BLaER1 (cell line): ENCODE measurements around the gene GSTT2B.
"Not testable (repeated sequence)": the region's sequence is repeated elsewhere in the genome, so short reads cannot be mapped to it uniquely, and the experiment has no call there.

Experiments
- H3K27ac ChIP-seq: shearing (Covaris generic); formaldehyde crosslinking; 2 replicates; pipeline ENCODE4 v1.8.1; 2022
- H3K27me3 ChIP-seq: shearing (Covaris generic); formaldehyde crosslinking; 2 replicates; pipeline ENCODE4 v1.8.1; 2022
- H3K36me3 ChIP-seq: shearing (Covaris generic); formaldehyde crosslinking; 2 replicates; pipeline ENCODE4 v1.8.1; 2022
- H3K4me1 ChIP-seq: shearing (Covaris generic); formaldehyde crosslinking; 2 replicates; pipeline ENCODE4 v1.8.1; 2022
- H3K4me2 ChIP-seq: shearing (Covaris generic); formaldehyde crosslinking; 2 replicates; pipeline ENCODE4 v1.8.1; 2022
- H3K4me3 ChIP-seq: shearing (Covaris generic); formaldehyde crosslinking; 2 replicates; pipeline ENCODE4 v1.8.1; 2022
- H3K9ac ChIP-seq: shearing (Covaris generic); formaldehyde crosslinking; 2 replicates; pipeline ENCODE4 v1.8.1; 2022
- H3K9me3 ChIP-seq: shearing (Covaris generic); formaldehyde crosslinking; 2 replicates; pipeline ENCODE4 v1.8.1; 2022
- H4K20me1 ChIP-seq: shearing (Covaris generic); formaldehyde crosslinking; 2 replicates; pipeline ENCODE4 v1.8.1; 2022
- Cebpa-rat ChIP-seq: shearing (Covaris generic); IDR thresholded peaks from 2 replicates; pipeline ENCODE4 v1.8.1; 2022

The GSTT2B gene

DNA sequence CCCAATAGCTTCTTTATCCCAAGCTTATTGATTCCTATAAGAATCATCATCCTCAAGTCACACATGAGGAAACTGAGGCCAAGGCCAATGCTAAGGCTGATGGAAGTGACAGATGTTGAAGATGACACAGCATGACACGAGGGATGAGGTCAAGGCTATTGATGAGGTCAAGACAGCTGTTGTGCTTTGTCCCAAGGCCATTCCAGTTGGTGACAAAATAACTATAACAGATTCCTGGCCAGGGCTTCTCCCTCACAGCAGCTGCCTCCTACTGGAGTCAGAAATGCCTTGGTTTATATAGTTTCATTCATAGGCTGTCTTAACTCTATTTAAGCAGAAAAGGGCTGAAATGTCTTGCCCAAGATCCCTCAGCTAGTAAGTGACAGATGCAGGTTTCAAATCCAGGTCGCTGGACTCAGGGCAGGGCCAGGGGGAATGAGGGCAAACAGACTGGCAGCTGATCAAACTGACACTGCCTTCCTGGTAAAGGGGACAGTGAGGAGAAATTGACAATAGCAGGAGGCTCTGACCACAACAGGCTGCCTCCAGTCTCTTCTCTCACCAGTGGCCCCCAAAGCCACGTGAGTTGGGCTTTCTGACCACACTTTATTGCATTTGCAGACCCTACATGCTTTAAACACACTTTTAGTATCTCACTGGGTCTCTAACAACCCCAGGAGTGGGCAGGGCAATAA lies 50.4 kb downstream of the GSTT2B start:
- no peak overlapping the region for H3K4me2 ChIP-seq

DNA sequence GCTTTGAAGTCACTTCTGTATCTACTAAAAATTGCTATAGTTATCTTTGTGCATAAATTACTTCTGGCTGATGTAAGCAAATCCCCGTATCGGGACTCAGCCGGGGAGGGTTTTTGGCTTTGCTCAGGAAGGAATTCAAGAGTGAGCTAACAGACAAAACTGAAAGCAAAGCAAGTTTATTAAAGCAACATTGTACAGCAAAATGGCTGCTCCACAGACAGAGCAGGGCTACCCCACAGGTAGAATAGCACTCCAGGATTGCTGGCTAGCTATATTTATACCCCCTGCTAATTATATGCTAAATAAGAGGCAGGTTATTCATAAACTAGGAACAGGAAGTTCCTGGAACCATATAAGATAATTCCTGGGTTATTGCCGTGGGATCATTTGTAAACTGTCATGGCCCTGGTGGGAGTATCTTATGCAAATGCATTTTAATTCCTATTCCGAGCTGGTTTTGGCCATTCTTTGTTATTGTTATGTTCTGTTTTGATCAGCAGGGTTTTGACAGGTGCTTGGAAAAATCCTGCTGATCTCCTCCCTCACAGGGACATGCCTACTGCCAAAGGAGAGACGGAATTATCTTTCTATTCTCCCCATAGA lies 51.6 kb downstream of the GSTT2B start:
- Histone ChIP-seq H3K4me3 (no peak overlapping the region), H3K27me3 (no peaks in the 10 kb centered on the region), H3K4me2 (no peak overlapping the region), H4K20me1 (no peaks in the 10 kb centered on the region), H3K9me3 (no peaks in the 10 kb centered on the region), H3K9ac (no peak overlapping the region), H3K4me1 (peaks cover 23% of the 10 kb centered on the region), H3K27ac (no peak overlapping the region), H3K36me3 (no peaks in the 10 kb centered on the region)
- no peak for TF ChIP-seq Cebpa-rat

More for the DNA sequence above, 50.4 kb downstream of the GSTT2B start:
- TF ChIP-seq Cebpa-rat: no peak
- peaks cover 25% of the 10 kb centered on the region for H3K4me1 ChIP-seq
- H4K20me1 ChIP-seq: no peaks in the 10 kb centered on the region
- no peak overlapping the region for H3K27ac ChIP-seq
- no peak overlapping the region for H3K4me3 ChIP-seq
- H3K27me3 ChIP-seq: no peaks in the 10 kb centered on the region
- no peaks in the 10 kb centered on the region for H3K36me3 ChIP-seq
- H3K9me3 ChIP-seq: no peaks in the 10 kb centered on the region
- no peak overlapping the region for H3K9ac ChIP-seq

DNA sequence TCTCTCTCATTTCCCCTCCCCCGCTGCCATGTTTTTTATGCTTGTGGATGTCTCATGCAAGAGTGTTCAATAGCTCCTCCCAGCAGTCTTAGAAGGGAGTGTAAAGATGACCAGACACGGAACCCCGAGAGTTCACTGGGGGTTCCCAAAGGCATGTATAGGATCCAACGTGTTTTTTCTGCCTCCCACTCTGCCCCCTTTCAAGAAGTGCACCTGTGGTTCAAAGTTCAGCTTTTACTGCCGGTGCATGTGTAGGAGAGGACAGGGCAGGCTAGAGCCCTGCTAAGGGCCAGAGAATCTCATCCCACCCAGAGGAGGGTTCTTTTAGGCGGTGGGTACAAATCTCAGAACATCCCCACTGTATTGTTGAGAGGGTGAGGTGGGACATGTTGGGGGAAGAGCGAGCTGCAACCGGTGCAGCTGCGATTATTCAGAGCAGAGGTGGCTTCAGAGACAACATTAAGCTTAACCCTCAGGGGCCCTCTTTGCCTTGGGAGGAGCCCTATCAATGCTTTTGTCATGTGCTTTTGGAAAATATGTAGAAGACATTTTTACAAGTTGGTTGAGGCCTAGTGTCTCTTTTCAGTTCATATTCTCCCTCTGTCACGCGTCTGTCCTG lies 52.3 kb downstream of the GSTT2B start:
- H3K27me3 ChIP-seq: no peaks in the 10 kb centered on the region
- H3K4me1 ChIP-seq: peaks cover 24% of the 10 kb centered on the region

DNA sequence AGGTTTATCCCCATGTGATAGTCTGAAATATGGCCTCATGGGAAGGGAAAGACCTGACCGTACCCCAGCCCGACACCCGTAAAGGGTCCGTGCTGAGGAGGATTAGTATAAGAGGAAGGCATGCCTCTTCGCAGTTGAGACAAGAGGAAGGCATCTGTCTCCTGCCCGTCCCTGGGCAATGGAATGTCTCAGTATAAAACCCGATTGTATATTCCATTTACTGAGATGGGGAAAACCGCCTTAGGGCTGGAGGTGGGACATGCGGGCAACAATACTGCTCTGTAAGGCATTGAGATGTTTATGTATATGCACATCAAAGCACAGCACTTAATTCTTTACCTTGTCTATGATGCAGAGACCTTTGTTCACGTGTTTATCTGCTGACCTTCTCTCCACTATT lies 53.6 kb downstream of the GSTT2B start:
- not testable (repeated sequence) for H3K4me2 ChIP-seq, H3K9ac ChIP-seq, H4K20me1 ChIP-seq, H3K4me3 ChIP-seq, H3K27ac ChIP-seq, H3K27me3 ChIP-seq, H3K9me3 ChIP-seq, H3K36me3 ChIP-seq
- H3K4me1 ChIP-seq: peaks cover 15% of the 10 kb centered on the region

More for the DNA sequence above, 52.3 kb downstream of the GSTT2B start:
- H3K4me3 ChIP-seq: no peak overlapping the region
- no peak overlapping the region for H3K4me2 ChIP-seq
- H3K9me3 ChIP-seq: no peaks in the 10 kb centered on the region
- H3K36me3 ChIP-seq: no peaks in the 10 kb centered on the region
- no peak overlapping the region for H3K27ac ChIP-seq
- H4K20me1 ChIP-seq: no peaks in the 10 kb centered on the region
- TF ChIP-seq Cebpa-rat: no peak
- H3K9ac ChIP-seq: no peak overlapping the region
